ENCODE measurements around the gene INPP5F. TPM values are rescaled to one million over a fixed set of nuclear protein-coding genes. Genes with fewer than 3 reads are reported as not detected.

Gene INPP5F
- total and polyA plus RNA-seq, 2 experiments from 2014 or later: 41.4 to 86.0 TPM

DNA sequence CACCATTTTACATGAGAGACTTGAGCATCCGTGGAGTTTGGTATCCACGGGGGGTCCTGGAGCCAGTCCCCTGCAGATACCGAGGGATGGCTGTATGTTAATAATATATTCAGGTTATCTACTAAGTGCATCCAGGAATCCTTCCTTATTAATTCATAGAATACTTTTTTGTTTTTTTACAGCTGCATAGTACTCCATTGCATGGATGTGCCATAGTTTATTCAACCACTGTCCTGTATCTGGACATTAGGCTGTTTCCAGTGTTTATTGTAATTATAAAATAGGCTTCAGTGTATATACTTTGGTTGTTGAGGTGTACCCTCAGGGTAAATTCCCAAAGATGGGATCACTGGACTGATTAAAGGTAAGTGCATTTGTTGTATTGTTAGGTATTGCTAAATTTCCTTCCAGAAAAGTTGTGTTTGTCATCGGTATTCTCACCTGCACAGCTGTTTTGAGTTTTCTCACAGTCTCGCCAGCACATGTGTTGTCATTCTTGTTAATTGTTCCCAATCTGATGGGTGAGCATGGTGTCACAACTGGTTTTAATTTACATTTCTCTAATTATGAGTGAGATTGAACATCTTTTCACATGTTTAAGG is 55.1 kb downstream of the INPP5F start:
- H3F3A ChIP-seq (replicated peaks; ENCODE audit: low read depth): no peaks in the 10 kb centered on the region; the same call in 1 of the 2 replicates
- peaks cover 14% of the 10 kb centered on the region for H3K4me1 ChIP-seq (ENCODE audit: insufficient read depth)
- H3K36me3 Mint-ChIP-seq (ENCODE audit: low read depth): no peaks in the 10 kb centered on the region
- H3K27me3 Mint-ChIP-seq (ENCODE audit: insufficient read depth, low read depth, poor library complexity): peaks cover 5% of the 10 kb centered on the region
- H3K4me3 ChIP-seq: no peak overlapping the region
- no peaks in the 10 kb centered on the region for H4K20me1 ChIP-seq (replicated peaks; ENCODE audit: insufficient read depth)
- no peaks in the 10 kb centered on the region for H3K9me3 Mint-ChIP-seq
- no peaks in the 10 kb centered on the region for H3K79me2 ChIP-seq (replicated peaks; ENCODE audit: insufficient read depth)
- no peaks in the 10 kb centered on the region for H3K27me3 ChIP-seq (ENCODE audit: insufficient read depth)
- H3K27ac Mint-ChIP-seq: no peak overlapping the region
- H3K27ac ChIP-seq (ENCODE audit: low read depth): no peak overlapping the region
- no peak overlapping the region for H3K4me2 ChIP-seq
- DNase-seq (ENCODE audit: low spot score) (no peak), ATAC-seq (no peak)
- H3K36me3 ChIP-seq (ENCODE audit: insufficient read depth): no peaks in the 10 kb centered on the region
- H3K9me2 ChIP-seq (ENCODE audit: insufficient read depth): no peaks in the 10 kb centered on the region
- no peak overlapping the region for H2AFZ ChIP-seq
- H3K4me1 Mint-ChIP-seq: peaks cover 18% of the 10 kb centered on the region
- TF ChIP-seq CREB1 (CRISPR knock-in tag; IDR thresholded peaks at IDR 0.05; ENCODE audit: low read depth) (no peak), REST (IDR thresholded peaks at IDR 0.05; ENCODE audit: unreplicated experiment) (no peak), EZH2 (IDR thresholded peaks at IDR 0.05; ENCODE audit: low read depth, unreplicated experiment) (no peak), CTCF (conservative IDR thresholded peaks at IDR 0.05; ENCODE audit: low read depth in 2 of 2) (no peak), EZH2phosphoT487 (IDR thresholded peaks at IDR 0.05; ENCODE audit: unreplicated experiment) (no peak), JUNB (IDR thresholded peaks at IDR 0.05; ENCODE audit: unreplicated experiment) (no peak), POLR2AphosphoS5 (IDR thresholded peaks at IDR 0.05; ENCODE audit: low read depth) (no peak), STAT1 (IDR thresholded peaks at IDR 0.05; ENCODE audit: unreplicated experiment) (no peak), ZNF462 (CRISPR knock-in tag; IDR thresholded peaks at IDR 0.05) (no peak), ZNF331 (CRISPR knock-in tag; IDR thresholded peaks at IDR 0.05; ENCODE audit: low read depth) (no peak), NANOG (IDR thresholded peaks at IDR 0.05; ENCODE audit: borderline replicate concordance) (no peak), ZNF114 (CRISPR knock-in tag; IDR thresholded peaks at IDR 0.05) (no peak)
- TF ChIP-seq, protein P1, sequence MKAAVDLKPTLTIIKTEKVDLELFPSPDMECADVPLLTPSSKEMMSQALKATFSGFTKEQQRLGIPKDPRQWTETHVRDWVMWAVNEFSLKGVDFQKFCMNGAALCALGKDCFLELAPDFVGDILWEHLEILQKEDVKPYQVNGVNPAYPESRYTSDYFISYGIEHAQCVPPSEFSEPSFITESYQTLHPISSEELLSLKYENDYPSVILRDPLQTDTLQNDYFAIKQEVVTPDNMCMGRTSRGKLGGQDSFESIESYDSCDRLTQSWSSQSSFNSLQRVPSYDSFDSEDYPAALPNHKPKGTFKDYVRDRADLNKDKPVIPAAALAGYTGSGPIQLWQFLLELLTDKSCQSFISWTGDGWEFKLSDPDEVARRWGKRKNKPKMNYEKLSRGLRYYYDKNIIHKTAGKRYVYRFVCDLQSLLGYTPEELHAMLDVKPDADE (IDR thresholded peaks at IDR 0.05): no peak
- H3K4me3 Mint-ChIP-seq: no peak overlapping the region
